Epithelial cell of esophagus (primary cell): ENCODE data around the gene OR2M3.
"Not testable (repeated sequence)": the region's sequence is repeated elsewhere in the genome, so short reads cannot be mapped to it uniquely, and the experiment has no call there.

Experiments used
- DNase-seq: peaks from one replicate; pipeline ENCODE4 v3.0.0; 2010; ENCODE audit warnings: low read depth
- H3K4me3 ChIP-seq: 2 replicates; pipeline ENCODE4 v1.5.1; 2011; ENCODE audit warnings: mild to moderate bottlenecking, low read length, control low read depth
- CTCF ChIP-seq: IDR thresholded peaks from 2 replicates; pipeline ENCODE4 v1.5.1; 2011; ENCODE audit warnings: low read depth, mild to moderate bottlenecking, low read length, control low read depth, inconsistent platforms; ENCODE audit not compliant: insufficient read depth; ENCODE audit errors: missing control alignments

Gene OR2M3

DNA sequence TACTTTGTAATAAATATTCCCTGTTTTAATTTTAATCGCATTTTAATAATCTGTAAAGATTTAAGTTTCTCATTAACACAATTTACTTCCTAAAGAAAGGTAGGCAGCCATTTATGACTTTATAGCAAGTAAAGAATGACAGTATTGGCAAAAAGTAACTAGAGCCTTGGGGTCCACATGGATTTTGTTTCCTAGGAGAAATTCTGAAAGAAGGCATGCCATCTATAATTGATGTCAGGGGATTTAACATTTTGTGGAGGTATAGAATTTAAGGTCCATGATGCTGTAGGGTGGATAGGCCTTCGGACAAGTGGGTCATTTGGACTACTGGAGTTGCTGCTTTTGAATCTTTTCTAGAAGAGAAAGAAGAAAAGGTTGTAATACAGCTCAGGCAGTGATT is 34.1 kb downstream of the OR2M3 start, which contains the start of gene OR2M4:
TSS of gene OR2M4 (plus strand) at position 301 of the 400 bp plus-strand sequence. CDS start 7,512 bp downstream, outside the sequence.
- H3K4me3 ChIP-seq = no peak within 1 kb of the TSS
- no peak for DNase-seq
- no peak for TF ChIP-seq CTCF

DNA sequence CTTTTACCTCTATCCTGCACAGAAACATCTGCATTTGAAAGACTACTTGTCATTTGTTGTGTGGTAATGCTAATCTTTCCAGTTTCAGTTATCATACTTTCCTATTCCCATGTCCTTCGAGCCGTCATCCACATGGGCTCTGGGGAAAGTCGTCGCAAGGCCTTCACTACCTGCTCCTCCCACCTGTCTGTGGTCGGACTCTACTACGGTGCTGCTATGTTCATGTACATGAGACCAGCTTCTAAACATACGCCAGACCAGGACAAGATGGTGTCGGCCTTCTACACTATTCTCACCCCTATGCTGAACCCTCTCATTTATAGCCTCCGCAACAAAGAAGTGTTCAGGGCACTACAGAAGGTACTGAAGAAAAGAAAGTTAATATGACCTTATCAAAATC is 42.4 kb downstream of the OR2M3 start:
- H3K4me3 ChIP-seq = no peak overlapping the region
- TF ChIP-seq CTCF = no peak
- DNase-seq = no peak

GRCh38 chr1:248243204-248243603 is 46.1 kb downstream of the OR2M3 start:
- TF ChIP-seq CTCF = peak; percentile 73
- H3K4me3 ChIP-seq = no peak overlapping the region
- peak; percentile 48 for DNase-seq

DNA sequence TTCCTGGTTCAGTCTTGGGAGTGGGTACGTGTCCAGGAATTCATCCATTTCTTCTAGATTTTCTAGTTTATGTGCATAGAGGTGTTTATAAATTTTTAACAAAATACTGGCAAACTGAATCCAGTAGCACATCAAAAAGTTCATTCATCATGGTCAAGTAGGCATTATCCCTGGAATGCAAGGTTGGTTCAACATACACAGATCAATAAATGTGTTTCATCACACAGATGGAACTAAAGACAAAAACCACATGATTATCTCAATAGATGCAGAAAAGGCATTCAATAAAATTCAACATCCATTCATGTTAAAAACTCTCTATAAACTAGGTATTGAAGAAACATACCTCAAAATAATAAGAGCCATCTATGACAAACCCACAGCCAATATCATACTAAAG is 62.2 kb downstream of the OR2M3 start:
- H3K4me3 ChIP-seq, DNase-seq: not testable (repeated sequence)
